HEK293 (cell line): ENCODE results near the gene TAC4.

Experiments
- CTCF ChIA-PET: fragments of 350-600 bp; formaldehyde crosslinking; extraction: SDS; loops from one replicate; lab custom pipeline; 2021; ENCODE audit warnings: antibody characterized with exemption; lab: Yijun Ruan, JAX
- POLR2A ChIA-PET: fragments of 300-600 bp; formaldehyde crosslinking; extraction: SDS; loops from one replicate; lab custom pipeline; 2020; ENCODE audit warnings: antibody characterized with exemption, inconsistent platforms; lab: Yijun Ruan, JAX
- H3K27ac ChIP-seq: fragments of 200-500 bp; sonication (Bioruptor generic); 2 replicates; pipeline ENCODE4 v1.5.1; 2014; ENCODE audit warnings: low read depth, low read length, control low read depth, inconsistent platforms; ENCODE audit errors: extremely low read depth
- H3K36me3 ChIP-seq, 2 experiments: fragments of 200-500 bp in 1 of 2; sonication (Bioruptor generic) in 1 of 2; 1 replicate in 1 of 2; 2 replicates in 1 of 2; pipeline ENCODE4 v1.5.1; 2014 to 2017; ENCODE audit warnings: inconsistent platforms in 2 of 2, low read length in 2 of 2; ENCODE audit not compliant: control insufficient read depth in 2 of 2, insufficient read depth in 1 of 2
- H3K4me1 ChIP-seq: fragments of 200-500 bp; sonication (Bioruptor generic); 2 replicates; pipeline ENCODE4 v1.5.1; 2014; ENCODE audit warnings: mild to moderate bottlenecking, low read length, inconsistent platforms; ENCODE audit not compliant: control insufficient read depth, insufficient read depth
- H3K4me3 ChIP-seq: 2 replicates; pipeline ENCODE4 v1.5.1; 2011; ENCODE audit warnings: low read depth, mild to moderate bottlenecking, control low read depth, low read length, moderate library complexity
- H3K9me3 ChIP-seq: fragments of 200-500 bp; sonication (Bioruptor generic); 2 replicates; pipeline ENCODE4 v1.5.1; 2014; ENCODE audit warnings: low read depth, low read length, inconsistent platforms; ENCODE audit not compliant: control insufficient read depth, insufficient read depth
- ELK4 ChIP-seq: IDR thresholded peaks from 2 replicates; pipeline ENCODE4 v1.6.1; 2011; ENCODE audit warnings: mild to moderate bottlenecking, low read depth, low read length, borderline replicate concordance
- HOXA7 ChIP-seq: sonication (generic); formaldehyde crosslinking; IDR thresholded peaks from 2 replicates; pipeline ENCODE4 v1.8.1; 2022; ENCODE audit warnings: missing genetic modification reagents, borderline replicate concordance
- PRDM6 ChIP-seq: fragments of 450-650 bp; formaldehyde crosslinking; IDR thresholded peaks from 2 replicates; pipeline ENCODE4 v1.5.1; 2017; ENCODE audit warnings: missing biosample characterization, missing genetic modification characterization
- SP7 ChIP-seq: fragments of 450-650 bp; formaldehyde crosslinking; IDR thresholded peaks from 2 replicates; pipeline ENCODE4 v1.5.1; 2016; ENCODE audit warnings: missing biosample characterization, missing genetic modification characterization
- ZFP3 ChIP-seq: fragments of 450-650 bp; formaldehyde crosslinking; IDR thresholded peaks from 2 replicates; pipeline ENCODE4 v1.5.1; 2016; ENCODE audit warnings: low read depth, missing biosample characterization, missing genetic modification characterization
- ZNF133 ChIP-seq: fragments of 450-650 bp; formaldehyde crosslinking; IDR thresholded peaks from 2 replicates; pipeline ENCODE4 v1.5.1; 2016; ENCODE audit warnings: missing biosample characterization, missing genetic modification characterization
- ZNF157 ChIP-seq: fragments of 450-650 bp; formaldehyde crosslinking; IDR thresholded peaks from 2 replicates; pipeline ENCODE4 v1.5.1; 2016; ENCODE audit warnings: missing biosample characterization, missing genetic modification characterization
- ZNF18 ChIP-seq: fragments of 450-650 bp; formaldehyde crosslinking; IDR thresholded peaks from 2 replicates; pipeline ENCODE4 v1.5.1; 2016; ENCODE audit warnings: missing biosample characterization, missing genetic modification characterization
- ZNF23 ChIP-seq: fragments of 450-650 bp; formaldehyde crosslinking; IDR thresholded peaks from 2 replicates; pipeline ENCODE4 v1.5.1; 2016; ENCODE audit warnings: missing biosample characterization, missing genetic modification characterization, borderline replicate concordance
- ZNF280C ChIP-seq: fragments of 450-650 bp; formaldehyde crosslinking; IDR thresholded peaks from 2 replicates; pipeline ENCODE4 v1.5.1; 2016; ENCODE audit warnings: missing biosample characterization, missing genetic modification characterization
- ZNF433 ChIP-seq: fragments of 450-650 bp; formaldehyde crosslinking; IDR thresholded peaks from 2 replicates; pipeline ENCODE4 v1.5.1; 2016; ENCODE audit warnings: missing biosample characterization, missing genetic modification characterization, low read depth
- ZNF48 ChIP-seq: fragments of 450-650 bp; formaldehyde crosslinking; IDR thresholded peaks from 2 replicates; pipeline ENCODE4 v1.5.1; 2016; ENCODE audit warnings: missing biosample characterization, missing genetic modification characterization
- ZNF501 ChIP-seq: fragments of 450-650 bp; formaldehyde crosslinking; IDR thresholded peaks from 2 replicates; pipeline ENCODE4 v1.5.1; 2016; ENCODE audit warnings: missing biosample characterization, missing genetic modification characterization
- ZNF518A ChIP-seq: fragments of 450-650 bp; formaldehyde crosslinking; conservative IDR thresholded peaks from 2 replicates; pipeline ENCODE4 v1.5.1; 2016; ENCODE audit warnings: low read depth, missing biosample characterization, missing genetic modification characterization
- ZNF621 ChIP-seq: fragments of 450-650 bp; formaldehyde crosslinking; IDR thresholded peaks from 2 replicates; pipeline ENCODE4 v1.5.1; 2017; ENCODE audit warnings: missing biosample characterization, missing genetic modification characterization
- ZNF639 ChIP-seq: fragments of 450-650 bp; formaldehyde crosslinking; IDR thresholded peaks from 2 replicates; pipeline ENCODE4 v1.5.1; 2016; ENCODE audit warnings: missing biosample characterization, missing genetic modification characterization
- TF ChIP-seq, protein P1 (sequence below): fragments of 450-650 bp; formaldehyde crosslinking; IDR thresholded peaks from 2 replicates; pipeline ENCODE4 v1.5.1; 2016; ENCODE audit warnings: missing biosample characterization, missing genetic modification characterization

The TAC4 gene

DNA sequence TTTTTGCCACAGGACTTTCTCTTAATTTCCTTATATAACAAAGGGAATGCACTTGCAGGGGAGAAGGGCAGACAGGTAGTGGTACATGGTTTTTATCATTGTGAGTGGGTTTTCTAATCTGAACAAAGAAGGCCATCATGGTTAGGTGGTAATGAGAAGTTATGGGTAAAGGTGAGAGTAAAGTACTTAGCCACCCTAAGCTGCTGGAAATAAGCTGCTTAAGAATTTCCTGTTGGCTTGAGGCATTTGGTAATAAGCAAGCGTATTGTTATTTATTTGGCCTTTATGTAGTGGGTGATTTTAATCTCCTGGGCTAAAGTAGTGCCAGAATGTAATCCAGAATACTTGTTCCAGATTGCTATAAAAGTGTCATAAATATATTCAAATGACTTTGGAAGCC lies 27.1 kb downstream of the TAC4 start (continued):
- TF ChIP-seq ZNF18 (tag by site-specific recombination): no peak

GRCh38 chr17:49819651-49820050 lies 28.2 kb downstream of the TAC4 start:
- H3K4me3 ChIP-seq: no peak overlapping the region
- H3K9me3 ChIP-seq: no peaks in the 10 kb centered on the region
- H3K36me3 ChIP-seq: peaks cover 94 to 96% of the 10 kb centered on the region in 2 experiments
- H3K27ac ChIP-seq: no peak overlapping the region
- H3K4me1 ChIP-seq: no peaks in the 10 kb centered on the region
- POLR2A ChIA-PET: no interaction called here
- CTCF ChIA-PET: interaction anchor here (5.9 kb wide), 1 partner anchor 177 kb away, joined by 27 read pairs; the partner anchor contains the start of gene DLX3
- TF ChIP-seq ZNF23 (tag by site-specific recombination) (no peak), ZNF501 (tag by site-specific recombination) (no peak), ZNF280C (no peak), SP7 (tag by site-specific recombination) (no peak), ZNF157 (tag by site-specific recombination) (no peak)

GRCh38 chr17:49819138-49819537 lies 28.7 kb downstream of the TAC4 start:
- CTCF ChIA-PET: no interaction called here
- H3K4me3 ChIP-seq: no peak overlapping the region
- no peaks in the 10 kb centered on the region for H3K4me1 ChIP-seq
- peaks cover 92 to 96% of the 10 kb centered on the region in 2 experiments for H3K36me3 ChIP-seq
- H3K9me3 ChIP-seq: no peaks in the 10 kb centered on the region
- POLR2A ChIA-PET: no interaction called here
- no peak overlapping the region for H3K27ac ChIP-seq
- no peak for TF ChIP-seq ZNF133
- TF ChIP-seq, protein P1, sequence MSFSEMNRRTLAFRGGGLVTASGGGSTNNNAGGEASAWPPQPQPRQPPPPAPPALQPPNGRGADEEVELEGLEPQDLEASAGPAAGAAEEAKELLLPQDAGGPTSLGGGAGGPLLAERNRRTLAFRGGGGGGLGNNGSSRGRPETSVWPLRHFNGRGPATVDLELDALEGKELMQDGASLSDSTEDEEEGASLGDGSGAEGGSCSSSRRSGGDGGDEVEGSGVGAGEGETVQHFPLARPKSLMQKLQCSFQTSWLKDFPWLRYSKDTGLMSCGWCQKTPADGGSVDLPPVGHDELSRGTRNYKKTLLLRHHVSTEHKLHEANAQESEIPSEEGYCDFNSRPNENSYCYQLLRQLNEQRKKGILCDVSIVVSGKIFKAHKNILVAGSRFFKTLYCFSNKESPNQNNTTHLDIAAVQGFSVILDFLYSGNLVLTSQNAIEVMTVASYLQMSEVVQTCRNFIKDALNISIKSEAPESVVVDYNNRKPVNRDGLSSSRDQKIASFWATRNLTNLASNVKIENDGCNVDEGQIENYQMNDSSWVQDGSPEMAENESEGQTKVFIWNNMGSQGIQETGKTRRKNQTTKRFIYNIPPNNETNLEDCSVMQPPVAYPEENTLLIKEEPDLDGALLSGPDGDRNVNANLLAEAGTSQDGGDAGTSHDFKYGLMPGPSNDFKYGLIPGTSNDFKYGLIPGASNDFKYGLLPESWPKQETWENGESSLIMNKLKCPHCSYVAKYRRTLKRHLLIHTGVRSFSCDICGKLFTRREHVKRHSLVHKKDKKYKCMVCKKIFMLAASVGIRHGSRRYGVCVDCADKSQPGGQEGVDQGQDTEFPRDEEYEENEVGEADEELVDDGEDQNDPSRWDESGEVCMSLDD (tag by site-specific recombination): no peak
- no peak for TF ChIP-seq PRDM6
- TF ChIP-seq ZNF621: no peak
- TF ChIP-seq ZNF433: no peak
- no peak for TF ChIP-seq ZFP3
- TF ChIP-seq HOXA7: no peak
- TF ChIP-seq ZNF518A (tag by site-specific recombination): no peak
- no peak for TF ChIP-seq ZNF639
- no peak for TF ChIP-seq ZNF48
- TF ChIP-seq ELK4: no peak
